GM23248 (cell line): ENCODE results near the gene CCDC134.

Experiments used
- EZH2 ChIP-seq: fragments of 200-600 bp; sonication (generic); IDR thresholded peaks from 2 replicates; pipeline ENCODE4 v1.6.1; 2018; ENCODE audit warnings: antibody characterized with exemption, mild to moderate bottlenecking; ENCODE audit not compliant: insufficient read depth, poor library complexity, severe bottlenecking
- EZH2phosphoT487 ChIP-seq: fragments of 200-600 bp; sonication (generic); IDR thresholded peaks from 2 replicates; pipeline ENCODE4 v1.6.1; 2018; ENCODE audit warnings: antibody characterized with exemption, moderate library complexity, mild to moderate bottlenecking, low read depth; ENCODE audit not compliant: insufficient read depth

DNA sequence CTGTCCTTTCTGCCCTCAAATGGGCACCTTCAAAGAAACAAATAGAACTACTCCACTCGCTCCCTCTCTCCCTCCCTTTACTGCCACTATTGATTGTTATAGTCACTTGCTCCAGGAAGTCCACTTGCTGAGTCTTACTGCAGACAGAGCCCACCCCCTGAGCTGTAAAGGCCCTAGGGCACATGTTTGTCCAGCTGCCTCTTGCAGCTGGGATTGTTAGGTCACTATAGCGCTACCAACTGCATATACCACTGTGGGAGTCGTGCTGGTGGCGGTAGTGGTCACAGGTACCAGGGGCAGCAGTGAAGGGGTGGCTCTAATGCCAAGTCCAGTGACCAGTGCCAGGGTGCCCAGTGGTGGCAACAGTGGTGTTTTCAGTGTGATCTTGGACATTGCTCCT is 28.0 kb downstream of the CCDC134 start:
- TF ChIP-seq EZH2 (no peak), EZH2phosphoT487 (no peak)
